SK-N-SH (cell line): Measurements from ENCODE around the gene SKIC8. TPM values are rescaled to one million over a fixed set of nuclear protein-coding genes. Genes with fewer than 3 reads are reported as not detected.

ENCODE experiments used
- CTCF ChIA-PET: fragments of 300-600, 350-600 bp; formaldehyde crosslinking; extraction: SDS; loops from one replicate; lab custom pipeline; 2021; lab: Yijun Ruan, JAX
- POLR2A ChIA-PET: fragments of 350-600 bp; sonication (Branson Sonifier 250); formaldehyde crosslinking; extraction: SDS; loops from one replicate; lab custom pipeline; 2020; ENCODE audit warnings: antibody characterized with exemption, inconsistent platforms; lab: Yijun Ruan, JAX
- DNase-seq: peaks from one replicate; pipeline ENCODE4 v3.0.0; 2012
- H2AFZ ChIP-seq: fragments of 200-600 bp; sonication (generic); 2 replicates; pipeline ENCODE4 v1.8.1; 2016; ENCODE audit warnings: antibody characterized with exemption, mild to moderate bottlenecking, low read depth
- H3F3A ChIP-seq: fragments of 200-600 bp; sonication (generic); replicated peaks from 2 replicates; pipeline ENCODE3; 2016; ENCODE audit warnings: antibody characterized with exemption, mild to moderate bottlenecking; ENCODE audit not compliant: insufficient read depth
- H3K27ac ChIP-seq, 2 experiments: fragments of 200-500 bp in 1 of 2; fragments of 200-600 bp in 1 of 2; sonication (Bioruptor generic) in 1 of 2; sonication (generic), shearing (Covaris generic) in 1 of 2; 2 replicates each; pipeline versions ENCODE4 v1.5.1 to v1.6.1; 2014 to 2016; ENCODE audit warnings: low read depth in 2 of 2, inconsistent platforms in 1 of 2, low read length in 1 of 2, mild to moderate bottlenecking in 1 of 2, mixed read lengths in 1 of 2
- H3K27me3 ChIP-seq: fragments of 200-600 bp; sonication (generic), shearing (Covaris generic); 2 replicates; pipeline ENCODE4 v1.6.1; 2016; ENCODE audit warnings: mixed run types; ENCODE audit not compliant: insufficient read depth
- H3K36me3 ChIP-seq, 2 experiments: fragments of 200-500 bp in 1 of 2; fragments of 200-600 bp in 1 of 2; sonication (Bioruptor generic) in 1 of 2; sonication (generic) in 1 of 2; replicated peaks in 1 of 2; 2 replicates each; pipeline versions ENCODE3 to v1.5.1; 2014 to 2016; ENCODE audit warnings: low read length in 1 of 2, mild to moderate bottlenecking in 1 of 2; ENCODE audit not compliant: insufficient read depth in 2 of 2, control insufficient read depth in 1 of 2
- H3K4me1 ChIP-seq, 2 experiments: fragments of 200-500 bp in 1 of 2; fragments of 200-600 bp in 1 of 2; sonication (Bioruptor generic) in 1 of 2; sonication (generic), shearing (Covaris generic) in 1 of 2; 2 replicates each; pipeline versions ENCODE4 v1.5.1 to v1.6.1; 2014 to 2016; ENCODE audit warnings: low read depth in 1 of 2, low read length in 1 of 2, mixed run types in 1 of 2; ENCODE audit not compliant: insufficient read depth in 2 of 2, control insufficient read depth in 1 of 2
- H3K4me2 ChIP-seq: fragments of 200-600 bp; sonication (generic), shearing (Covaris generic); 2 replicates; pipeline ENCODE4 v1.6.1; 2017; ENCODE audit warnings: mixed run types
- H3K4me3 ChIP-seq, 2 experiments: fragments of 200-500 bp in 1 of 2; fragments of 200-600 bp in 1 of 2; sonication (Bioruptor generic) in 1 of 2; sonication (generic), shearing (Covaris generic) in 1 of 2; 2 replicates each; pipeline versions ENCODE4 v1.5.1 to v1.8.1; 2014 to 2016; ENCODE audit warnings: low read depth in 2 of 2, inconsistent platforms in 1 of 2, low read length in 1 of 2, mild to moderate bottlenecking in 1 of 2, mixed read lengths in 1 of 2, moderate library complexity in 1 of 2
- H3K79me2 ChIP-seq: fragments of 200-600 bp; sonication (generic); 2 replicates; pipeline ENCODE4 v1.8.1; 2017; ENCODE audit warnings: mild to moderate bottlenecking; ENCODE audit not compliant: insufficient read depth
- H3K9ac ChIP-seq: fragments of 200-600 bp; sonication (generic); 2 replicates; pipeline ENCODE4 v1.6.1; 2017; ENCODE audit warnings: mixed run types
- H3K9me2 ChIP-seq: fragments of 200-600 bp; sonication (generic); 2 replicates; pipeline ENCODE4 v1.6.1; 2017; ENCODE audit warnings: mixed run types
- H3K9me3 ChIP-seq: fragments of 200-600 bp; sonication (generic); 2 replicates; pipeline ENCODE4 v1.6.1; 2017; ENCODE audit warnings: mixed run types, mild to moderate bottlenecking, moderate library complexity
- H4K20me1 ChIP-seq: fragments of 200-600 bp; sonication (generic); 2 replicates; pipeline ENCODE4 v1.6.1; 2017; ENCODE audit warnings: mild to moderate bottlenecking, mixed run types; ENCODE audit not compliant: insufficient read depth
- EP300 ChIP-seq, 2 experiments: IDR thresholded peaks; 2 replicates each; pipeline versions ENCODE4 v1.4.0 to v1.6.1; 2012; ENCODE audit warnings: borderline replicate concordance in 1 of 2, low read depth in 1 of 2, low read length in 1 of 2
- EZH2phosphoT487 ChIP-seq: fragments of 200-600 bp; sonication (generic); IDR thresholded peaks from 2 replicates; pipeline ENCODE4 v1.6.1; 2017; ENCODE audit warnings: low read depth, mixed run types, mild to moderate bottlenecking, antibody characterized with exemption, moderate library complexity, borderline replicate concordance
- FOSL2 ChIP-seq: IDR thresholded peaks from 2 replicates; pipeline ENCODE4 v1.4.0; 2012; ENCODE audit warnings: low read depth, mild to moderate bottlenecking, moderate library complexity, borderline replicate concordance
- FOXJ3 ChIP-seq: sonication (generic); formaldehyde crosslinking; IDR thresholded peaks from 2 replicates; pipeline ENCODE4 v1.5.1; 2020; ENCODE audit warnings: mild to moderate bottlenecking, missing genetic modification reagents
- JUND ChIP-seq: IDR thresholded peaks from 2 replicates; pipeline ENCODE4 v1.4.0; 2012
- MAX ChIP-seq: IDR thresholded peaks from 2 replicates; pipeline ENCODE4 v1.4.0; 2012; ENCODE audit warnings: low read depth
- NFIC ChIP-seq: IDR thresholded peaks from 2 replicates; pipeline ENCODE4 v1.4.0; 2012; ENCODE audit warnings: borderline replicate concordance
- PBX3 ChIP-seq: IDR thresholded peaks from 2 replicates; pipeline ENCODE4; 2012
- RAD21 ChIP-seq: IDR thresholded peaks from 2 replicates; pipeline ENCODE4 v1.6.1; 2012; ENCODE audit warnings: mild to moderate bottlenecking, low read length
- RCOR1 ChIP-seq: fragments of 150-350 bp; IDR thresholded peaks from 2 replicates; pipeline ENCODE4 v1.6.1; 2017; ENCODE audit warnings: antibody characterized with exemption, low read length
- REST ChIP-seq: IDR thresholded peaks from 2 replicates; pipeline ENCODE4 v1.6.1; 2012; ENCODE audit warnings: mild to moderate bottlenecking, low read depth, low read length, moderate library complexity
- RFX5 ChIP-seq: IDR thresholded peaks from 2 replicates; pipeline ENCODE4 v1.6.1; 2012; ENCODE audit warnings: mild to moderate bottlenecking, improper control_type of control experiment, low read length
- RXRA ChIP-seq: IDR thresholded peaks from 2 replicates; pipeline ENCODE4 v1.4.0; 2012; ENCODE audit warnings: low read depth, mild to moderate bottlenecking, borderline replicate concordance
- USF1 ChIP-seq: IDR thresholded peaks from 2 replicates; pipeline ENCODE4 v1.4.0; 2012; ENCODE audit warnings: low read depth, borderline replicate concordance
- polyA plus RNA-seq, 3 experiments: library from polyadenylated mRNA; depleted of rRNA; stranded (reverse); fragments of >200 nt; gene quantifications; 2 replicates each; pipeline ENCODE4 v1.2.3, GENCODE V29; 2012

The SKIC8 gene
- polyA plus RNA-seq, 1 of the 3 experiments (the other 2 are of a cell fraction) = 78.8 TPM

- TF ChIP-seq FOSL2 (no peak), USF1 (no peak), FOXJ3 (no peak), EP300 (IDR thresholded peaks at IDR 0.05; ENCODE audit: borderline replicate concordance in 1 of 2, low read depth in 1 of 2, low read length in 1 of 2) (no peak), RFX5 (no peak), RCOR1 (no peak), RXRA (no peak), REST (no peak), PBX3 (no peak), MAX (no peak), JUND (no peak), RAD21 (no peak), EZH2phosphoT487 (no peak), NFIC (no peak)
- Histone ChIP-seq H3F3A (no peaks in the 10 kb centered on the region), H3K36me3 (no peaks in the 10 kb centered on the region), H3K27me3 (no peaks in the 10 kb centered on the region), H3K79me2 (no peaks in the 10 kb centered on the region), H4K20me1 (no peaks in the 10 kb centered on the region), H3K4me3 (no peak overlapping the region), H3K9me3 (no peaks in the 10 kb centered on the region), H3K4me1 (no peaks in the 10 kb centered on the region), H3K9me2 (no peaks in the 10 kb centered on the region), H3K27ac (peak overlapping the region in 1 of 2 experiments; percentile 19; a peak in 1 of 4 replicates), H3K4me2 (no peak overlapping the region), H3K9ac (no peak overlapping the region), H2AFZ (no peak overlapping the region)
- ChIA-PET CTCF (interaction anchor here (1.2 to 1.6 kb wide), 4 partner anchors 8 to 216 kb away, joined by 3 to 4 read pairs (median 4); no protein-coding TSS in a partner anchor), POLR2A (no interaction called here)
- DNase-seq = no peak
Observed at GRCh38 chr15:78266229-78266628, 33.2 kb downstream of the SKIC8 start.
